22Rv1 (cell line): ENCODE data around the gene OR2B2.

Source experiments
- CTCF ChIP-seq: fragments of 450-650 bp; IDR thresholded peaks from 2 replicates; pipeline ENCODE4 v1.5.1; 2017; ENCODE audit warnings: mild to moderate bottlenecking
- ZFX ChIP-seq: fragments of 450-650 bp; IDR thresholded peaks from 2 replicates; pipeline ENCODE4 v1.6.1; 2017; ENCODE audit warnings: antibody characterized with exemption, borderline replicate concordance

GRCh38 chr6:27888566-27888965 lies 23.6 kb downstream of the OR2B2 start:
- TF ChIP-seq CTCF (no peak), ZFX (no peak)
